Neural progenitor cell (in vitro differentiated cells): ENCODE data around the gene CUL2. TPM values are rescaled to one million over a fixed set of nuclear protein-coding genes. Genes with fewer than 3 reads are reported as not detected.
"Not testable (repeated sequence)": the region's sequence is repeated elsewhere in the genome, so short reads cannot be mapped to it uniquely, and the experiment has no call there.

Source experiments
- DNase-seq: peaks from one replicate; pipeline ENCODE4 v3.0.0-alpha.2; 2016; ENCODE audit warnings: low spot score
- H2AFZ ChIP-seq: fragments of 200-600 bp; sonication (generic); replicated peaks from 2 replicates; pipeline ENCODE4 v1.6.1; 2016; ENCODE audit warnings: antibody characterized with exemption
- H3F3A ChIP-seq: fragments of 200-600 bp; sonication (generic); 2 replicates; pipeline ENCODE4 v1.6.1; 2016; ENCODE audit warnings: antibody characterized with exemption, low read depth
- H3K27ac ChIP-seq: fragments of 200-600 bp; sonication (generic); 2 replicates; pipeline ENCODE4 v1.5.1; 2016; ENCODE audit warnings: mild to moderate bottlenecking
- H3K27me3 ChIP-seq: fragments of 200-600 bp; sonication (generic); 2 replicates; pipeline ENCODE4 v1.6.1; 2016; ENCODE audit warnings: mild to moderate bottlenecking, moderate library complexity
- H3K36me3 ChIP-seq: fragments of 200-600 bp; sonication (generic); 2 replicates; pipeline ENCODE4 v1.5.1; 2016
- H3K4me1 ChIP-seq: fragments of 200-600 bp; sonication (generic); 2 replicates; pipeline ENCODE4 v1.6.1; 2016; ENCODE audit warnings: mixed run types
- H3K4me2 ChIP-seq: fragments of 200-600 bp; sonication (generic); 2 replicates; pipeline ENCODE4 v1.6.1; 2016
- H3K4me3 ChIP-seq: fragments of 200-600 bp; sonication (generic); 2 replicates; pipeline ENCODE4 v1.5.1; 2016
- H3K79me2 ChIP-seq: fragments of 200-600 bp; sonication (generic); 2 replicates; pipeline ENCODE4 v1.6.1; 2016; ENCODE audit warnings: low read depth
- H3K9ac ChIP-seq: fragments of 200-600 bp; sonication (generic); 2 replicates; pipeline ENCODE4 v1.6.1; 2016
- H3K9me3 ChIP-seq: fragments of 200-600 bp; sonication (generic); 2 replicates; pipeline ENCODE4 v1.5.1; 2016; ENCODE audit warnings: low read depth
- H4K20me1 ChIP-seq: fragments of 200-600 bp; sonication (generic); 2 replicates; pipeline ENCODE4 v1.6.1; 2016; ENCODE audit warnings: low read depth
- H3K27ac Mint-ChIP-seq: 3 replicates; pipeline ENCODE4 v1.8.0; 2021; ENCODE audit warnings: mixed read lengths
- H3K27me3 Mint-ChIP-seq: 2 replicates; pipeline ENCODE4 v1.8.0; 2022; ENCODE audit warnings: low read depth, mild to moderate bottlenecking, inconsistent platforms, moderate library complexity, mixed read lengths; ENCODE audit not compliant: insufficient read depth
- H3K36me3 Mint-ChIP-seq: 3 replicates; pipeline ENCODE4 v1.8.0; 2021; ENCODE audit warnings: mixed read lengths
- H3K4me1 Mint-ChIP-seq: 3 replicates; pipeline ENCODE4 v1.8.0; 2021; ENCODE audit warnings: mixed read lengths
- H3K4me3 Mint-ChIP-seq: 3 replicates; pipeline ENCODE4 v1.8.0; 2021; ENCODE audit warnings: mild to moderate bottlenecking, moderate library complexity, mixed read lengths
- H3K9me3 Mint-ChIP-seq: 3 replicates; pipeline ENCODE4 v1.8.0; 2020; ENCODE audit warnings: mixed read lengths
- total RNA-seq: library from RNA; depleted of rRNA; stranded (reverse); fragments of >200 nt; gene quantifications from 2 replicates; pipeline ENCODE4 v1.2.3, GENCODE V29; 2015; ENCODE audit warnings: low replicate concordance

CUL2 gene
- total RNA-seq, 1 donor from 2014 or later, result 40.3 TPM

DNA sequence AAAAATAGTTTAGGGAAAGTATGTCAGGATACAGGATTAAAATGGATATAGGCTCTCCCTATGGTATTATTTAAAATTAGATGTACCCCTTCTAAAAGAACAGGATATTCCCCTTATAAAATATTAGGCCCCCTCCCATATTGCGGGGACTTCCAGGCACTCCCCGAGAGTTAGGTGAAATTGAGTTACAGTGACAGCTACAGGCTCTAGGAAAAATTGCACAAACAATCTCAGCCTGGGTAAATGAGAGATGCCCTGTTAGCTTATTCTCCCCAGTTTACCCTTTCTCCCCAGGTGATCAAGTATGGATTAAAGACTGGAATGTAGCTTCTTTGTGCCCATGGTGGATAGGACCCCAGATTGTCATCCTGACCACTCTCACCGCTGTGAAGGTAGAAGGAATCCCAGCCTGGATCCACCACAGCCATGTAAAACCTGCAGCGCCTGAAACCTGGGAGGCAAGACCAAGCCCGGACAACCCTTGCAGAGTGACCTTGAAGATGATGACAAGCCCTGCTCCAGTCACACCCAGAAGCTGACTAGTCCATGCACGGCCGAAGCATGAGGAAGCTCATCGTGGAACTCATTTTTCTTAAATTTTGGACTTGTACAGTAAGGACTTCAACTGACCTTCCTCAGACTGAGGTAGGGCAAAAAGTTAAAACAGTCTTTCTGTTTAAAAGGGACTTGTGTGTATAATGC, 115.6 kb downstream of the CUL2 start:
- peaks cover 20% of the 10 kb centered on the region for H3K4me1 Mint-ChIP-seq
- not testable (repeated sequence) for H3K36me3 Mint-ChIP-seq, H3K27me3 ChIP-seq, H3K27me3 Mint-ChIP-seq, H3K4me3 ChIP-seq, H3K36me3 ChIP-seq, H2AFZ ChIP-seq, H3K4me3 Mint-ChIP-seq, H3K9me3 ChIP-seq, H3K79me2 ChIP-seq, H3K4me1 ChIP-seq, H3K4me2 ChIP-seq, H3K9ac ChIP-seq, H3K27ac Mint-ChIP-seq, H3F3A ChIP-seq, DNase-seq, H4K20me1 ChIP-seq, H3K27ac ChIP-seq
- peaks cover 15% of the 10 kb centered on the region for H3K9me3 Mint-ChIP-seq

DNA sequence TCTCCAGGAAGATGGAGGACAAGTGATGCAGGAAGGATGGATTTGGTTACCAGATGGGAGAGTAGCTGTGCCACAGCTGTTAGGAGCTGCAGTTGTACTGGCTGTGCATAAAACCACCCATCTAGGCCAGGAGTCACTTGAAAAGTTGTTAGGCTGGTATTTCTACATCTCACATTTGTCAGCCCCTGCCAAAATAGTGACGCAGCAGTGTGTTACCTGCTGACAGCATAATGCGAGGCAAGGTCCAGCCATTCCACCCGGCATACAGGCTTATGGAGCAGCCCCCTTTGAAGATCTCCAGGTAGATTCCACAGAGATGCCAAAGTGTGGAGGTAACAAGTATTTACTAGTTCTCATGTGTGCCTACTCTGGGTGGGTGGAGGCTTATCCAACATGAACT, 116.4 kb downstream of the CUL2 start:
- not testable (repeated sequence) for H3K4me3 ChIP-seq, H3K36me3 Mint-ChIP-seq, H4K20me1 ChIP-seq, H3K27ac Mint-ChIP-seq, H3K27ac ChIP-seq, H3K27me3 ChIP-seq, H3K27me3 Mint-ChIP-seq, H3K4me3 Mint-ChIP-seq, H3K4me2 ChIP-seq, H3K79me2 ChIP-seq, H3K9me3 ChIP-seq, DNase-seq, H3K36me3 ChIP-seq, H3F3A ChIP-seq, H3K9ac ChIP-seq, H2AFZ ChIP-seq
- peaks cover 15% of the 10 kb centered on the region for H3K9me3 Mint-ChIP-seq
- peaks cover 25% of the 10 kb centered on the region for H3K4me1 Mint-ChIP-seq
- H3K4me1 ChIP-seq, result peaks cover 12% of the 10 kb centered on the region

DNA sequence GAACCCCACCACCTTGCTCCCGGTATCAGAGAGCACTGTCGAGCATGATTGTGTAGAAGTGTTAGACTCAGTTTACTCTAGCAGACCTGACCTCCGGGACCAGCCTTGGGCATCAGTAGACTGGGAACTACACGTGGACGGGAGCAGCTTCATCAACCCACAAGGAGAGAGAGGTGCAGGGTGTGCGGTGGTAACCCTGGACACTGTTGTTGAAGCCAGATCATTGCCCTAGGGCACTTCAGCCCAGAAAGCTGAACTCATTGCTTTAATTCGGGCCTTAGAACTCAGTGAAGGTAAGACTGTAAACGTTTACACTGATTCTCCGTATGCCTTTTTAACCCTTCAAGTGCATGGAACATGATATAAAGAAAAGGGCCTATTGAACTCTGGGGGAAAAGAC, 117.0 kb downstream of the CUL2 start:
- H3K4me3 ChIP-seq, H3K27ac Mint-ChIP-seq, H4K20me1 ChIP-seq, H3K36me3 Mint-ChIP-seq, H3F3A ChIP-seq, H3K27me3 Mint-ChIP-seq, DNase-seq, H3K79me2 ChIP-seq, H3K4me3 Mint-ChIP-seq, H3K27ac ChIP-seq, H3K36me3 ChIP-seq, H3K9ac ChIP-seq, H2AFZ ChIP-seq, H3K4me2 ChIP-seq, H3K27me3 ChIP-seq, H3K9me3 ChIP-seq: not testable (repeated sequence)
- H3K9me3 Mint-ChIP-seq, result peaks cover 15% of the 10 kb centered on the region
- peaks cover 25% of the 10 kb centered on the region for H3K4me1 Mint-ChIP-seq
- peaks cover 12% of the 10 kb centered on the region for H3K4me1 ChIP-seq

DNA sequence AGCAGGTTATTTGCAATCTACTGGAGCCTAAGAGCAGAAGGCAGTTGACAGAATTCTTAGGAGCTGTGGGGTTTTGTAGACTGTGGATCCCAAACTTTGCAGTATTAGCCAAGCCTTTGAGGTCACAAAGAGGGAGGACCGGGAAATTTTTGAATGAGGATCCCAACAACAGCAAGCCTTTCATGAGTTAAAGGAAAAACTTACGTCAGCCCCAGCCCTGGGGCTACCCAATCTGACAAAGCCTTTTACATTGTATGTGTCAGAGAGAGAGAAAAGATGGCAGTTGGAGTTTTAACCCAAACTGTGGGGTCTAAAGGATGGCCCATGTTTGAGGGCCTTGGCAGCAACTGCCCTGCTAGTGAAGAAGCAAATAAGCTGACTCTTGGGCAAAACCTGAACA, 117.5 kb downstream of the CUL2 start:
- not testable (repeated sequence) for H3K79me2 ChIP-seq, H3K36me3 ChIP-seq, H3K4me3 ChIP-seq, H3F3A ChIP-seq, H3K27ac Mint-ChIP-seq, H3K27me3 ChIP-seq, H2AFZ ChIP-seq, DNase-seq, H3K27me3 Mint-ChIP-seq, H3K36me3 Mint-ChIP-seq, H3K4me2 ChIP-seq, H4K20me1 ChIP-seq, H3K9ac ChIP-seq, H3K4me3 Mint-ChIP-seq, H3K27ac ChIP-seq, H3K9me3 ChIP-seq
- H3K4me1 ChIP-seq, result peaks cover 12% of the 10 kb centered on the region
- Mint-ChIP-seq H3K9me3 (peaks cover 14% of the 10 kb centered on the region), H3K4me1 (peaks cover 27% of the 10 kb centered on the region)

DNA sequence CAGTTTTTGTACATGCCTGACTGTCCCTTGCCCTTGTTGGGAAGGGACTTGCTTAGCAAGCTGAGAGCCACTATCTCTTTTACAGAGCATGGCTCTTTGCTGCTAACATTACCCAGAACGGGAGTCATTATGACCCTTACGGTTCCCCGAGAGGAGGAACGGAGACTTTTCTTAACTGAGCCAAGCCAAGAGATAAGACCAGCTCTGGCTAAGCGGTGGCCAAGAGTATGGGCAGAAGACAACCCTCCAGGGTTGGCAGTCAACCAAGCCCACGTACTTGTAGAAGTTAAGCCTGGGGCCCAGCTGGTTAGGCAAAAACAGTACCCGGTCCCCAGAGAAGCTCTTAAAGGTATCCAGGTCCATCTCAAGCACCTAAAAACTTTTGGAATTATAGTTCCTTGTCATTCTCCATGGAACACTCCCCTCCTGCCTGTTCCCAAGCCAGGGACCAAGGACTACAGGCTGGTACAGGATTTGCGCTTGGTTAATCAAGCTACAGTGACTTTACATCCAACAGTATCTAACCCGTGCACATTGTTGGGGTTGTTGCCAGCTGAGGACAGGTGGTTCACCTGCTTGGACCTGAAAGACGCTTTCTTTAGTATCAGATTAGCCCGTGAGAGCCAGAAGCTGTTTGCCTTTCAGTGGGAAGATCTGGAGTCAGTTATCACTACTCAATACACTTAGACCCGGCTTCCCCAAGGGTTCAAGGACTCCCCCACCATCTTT, 118.4 kb downstream of the CUL2 start:
- not testable (repeated sequence) for H3K27ac Mint-ChIP-seq, H2AFZ ChIP-seq, H3K79me2 ChIP-seq, H3K4me3 ChIP-seq, H3K4me3 Mint-ChIP-seq, H3K27me3 ChIP-seq, H3K9me3 ChIP-seq, H3K4me2 ChIP-seq, DNase-seq, H3K27ac ChIP-seq, H4K20me1 ChIP-seq, H3K27me3 Mint-ChIP-seq, H3F3A ChIP-seq, H3K36me3 Mint-ChIP-seq, H3K36me3 ChIP-seq, H3K9ac ChIP-seq
- Mint-ChIP-seq H3K9me3 (peaks cover 12% of the 10 kb centered on the region), H3K4me1 (peaks cover 34% of the 10 kb centered on the region)
- H3K4me1 ChIP-seq, result peaks cover 12% of the 10 kb centered on the region
